KMS-11 (cell line): ENCODE measurements around the gene FOXS1.

Experiments
- H2AFZ ChIP-seq: fragments of 200-600 bp; sonication (generic); 2 replicates; pipeline ENCODE4 v1.6.1; 2016; ENCODE audit warnings: antibody characterized with exemption, mixed run types, low read depth
- H3K27ac ChIP-seq: fragments of 200-600 bp; sonication (generic); 2 replicates; pipeline ENCODE4 v1.6.1; 2016; ENCODE audit warnings: mild to moderate bottlenecking, mixed run types
- H3K27me3 ChIP-seq: fragments of 200-600 bp; sonication (generic); 2 replicates; pipeline ENCODE4 v1.6.1; 2017; ENCODE audit warnings: mild to moderate bottlenecking, low read depth, mixed run types, moderate library complexity; ENCODE audit not compliant: insufficient read depth
- H3K36me3 ChIP-seq: fragments of 200-600 bp; sonication (generic); 2 replicates; pipeline ENCODE4 v1.6.1; 2017; ENCODE audit warnings: mild to moderate bottlenecking, mixed run types; ENCODE audit not compliant: insufficient read depth
- H3K4me1 ChIP-seq: fragments of 200-600 bp; sonication (generic); 2 replicates; pipeline ENCODE4 v1.6.1; 2016; ENCODE audit warnings: mild to moderate bottlenecking, low read depth, mixed run types; ENCODE audit not compliant: poor library complexity, severe bottlenecking
- H3K4me2 ChIP-seq: fragments of 200-600 bp; sonication (generic); 2 replicates; pipeline ENCODE4 v1.7.0; 2016; ENCODE audit warnings: mild to moderate bottlenecking, mixed run types
- H3K4me3 ChIP-seq: fragments of 200-600 bp; sonication (generic); IDR thresholded peaks from 2 replicates; pipeline ENCODE4 v1.6.1; 2017; ENCODE audit warnings: low read depth, low read length, mixed read lengths; ENCODE audit not compliant: insufficient read depth
- H3K79me2 ChIP-seq: fragments of 200-600 bp; sonication (generic); 2 replicates; pipeline ENCODE4 v1.6.1; 2016; ENCODE audit warnings: low read depth, mixed run types; ENCODE audit not compliant: insufficient read depth
- H3K9ac ChIP-seq: fragments of 200-600 bp; sonication (generic); 2 replicates; pipeline ENCODE4 v1.6.1; 2016; ENCODE audit warnings: mild to moderate bottlenecking, mixed run types
- H4K20me1 ChIP-seq: fragments of 200-600 bp; sonication (generic); 2 replicates; pipeline ENCODE4 v1.6.1; 2016; ENCODE audit warnings: mild to moderate bottlenecking, mixed run types; ENCODE audit not compliant: insufficient read depth
- TF ChIP-seq, protein P1 (sequence below): fragments of 200-600 bp; sonication (generic); conservative IDR thresholded peaks from 2 replicates; pipeline ENCODE4 v1.6.1; 2017; ENCODE audit warnings: low read depth, mild to moderate bottlenecking, antibody characterized with exemption, low read length, moderate library complexity, mixed read lengths

FOXS1 gene

GRCh38 chr20:31820228-31820627, 25.2 kb downstream of the FOXS1 start:
- Histone ChIP-seq H3K27me3 (peaks cover 5% of the 10 kb centered on the region; the same call in 1 of the 2 replicates), H3K4me2 (no peak overlapping the region), H3K79me2 (no peaks in the 10 kb centered on the region), H3K27ac (no peak overlapping the region), H3K4me3 (no peak overlapping the region), H3K36me3 (no peaks in the 10 kb centered on the region), H4K20me1 (no peaks in the 10 kb centered on the region), H3K4me1 (peaks cover 20% of the 10 kb centered on the region), H3K9ac (no peak overlapping the region), H2AFZ (no peak overlapping the region)
- TF ChIP-seq, protein P1, sequence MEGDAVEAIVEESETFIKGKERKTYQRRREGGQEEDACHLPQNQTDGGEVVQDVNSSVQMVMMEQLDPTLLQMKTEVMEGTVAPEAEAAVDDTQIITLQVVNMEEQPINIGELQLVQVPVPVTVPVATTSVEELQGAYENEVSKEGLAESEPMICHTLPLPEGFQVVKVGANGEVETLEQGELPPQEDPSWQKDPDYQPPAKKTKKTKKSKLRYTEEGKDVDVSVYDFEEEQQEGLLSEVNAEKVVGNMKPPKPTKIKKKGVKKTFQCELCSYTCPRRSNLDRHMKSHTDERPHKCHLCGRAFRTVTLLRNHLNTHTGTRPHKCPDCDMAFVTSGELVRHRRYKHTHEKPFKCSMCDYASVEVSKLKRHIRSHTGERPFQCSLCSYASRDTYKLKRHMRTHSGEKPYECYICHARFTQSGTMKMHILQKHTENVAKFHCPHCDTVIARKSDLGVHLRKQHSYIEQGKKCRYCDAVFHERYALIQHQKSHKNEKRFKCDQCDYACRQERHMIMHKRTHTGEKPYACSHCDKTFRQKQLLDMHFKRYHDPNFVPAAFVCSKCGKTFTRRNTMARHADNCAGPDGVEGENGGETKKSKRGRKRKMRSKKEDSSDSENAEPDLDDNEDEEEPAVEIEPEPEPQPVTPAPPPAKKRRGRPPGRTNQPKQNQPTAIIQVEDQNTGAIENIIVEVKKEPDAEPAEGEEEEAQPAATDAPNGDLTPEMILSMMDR: no peak

DNA sequence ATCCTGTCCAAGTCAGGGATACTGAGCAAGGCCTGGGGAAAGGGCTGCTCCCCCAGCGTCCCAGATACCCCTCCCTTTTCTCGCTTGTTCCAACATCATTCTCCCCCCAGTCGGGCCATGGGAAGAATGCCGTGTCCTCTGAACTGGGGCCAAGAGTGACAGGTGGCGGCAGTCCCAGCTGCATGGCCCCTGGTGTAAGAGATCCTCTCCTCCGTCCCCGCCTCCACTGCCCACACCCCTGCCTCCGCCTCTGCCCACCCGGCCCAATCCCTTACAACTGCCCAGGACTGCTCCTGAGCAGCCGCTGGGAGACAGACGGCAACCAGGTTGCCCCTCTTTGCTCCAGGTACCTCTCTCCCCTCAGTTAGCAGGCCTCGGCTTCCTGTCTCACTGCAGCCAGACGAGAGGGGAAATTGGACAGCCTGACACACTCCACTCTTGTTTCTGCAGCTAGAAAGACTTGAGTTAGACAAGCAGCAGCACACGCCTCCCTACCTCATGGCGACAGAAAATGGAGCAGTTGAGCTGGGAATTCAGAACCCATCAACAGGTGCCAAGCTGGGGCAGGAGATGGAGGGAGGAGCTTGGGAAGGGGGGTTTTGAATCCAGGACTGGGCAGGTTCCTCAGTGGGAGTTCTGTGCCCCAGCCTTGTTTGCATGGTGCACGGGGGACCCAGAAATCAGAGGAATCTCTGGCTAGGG, 26.2 kb downstream of the FOXS1 start, which contains the start of gene MYLK2:
Gene MYLK2, plus strand, starts transcription at position 274 of the 702 bp plus-strand sequence. Its CDS starts 225 bp downstream, at position 499.
- no peak within 1 kb of the TSS for H3K4me2 ChIP-seq
- no peak within 1 kb of the TSS for H2AFZ ChIP-seq
- TF ChIP-seq, protein P1: no peak
- H3K27me3 ChIP-seq: peaks cover 5% of the 10 kb centered on the region; the same call in 1 of the 2 replicates
- H3K27ac ChIP-seq: no peak within 1 kb of the TSS
- H4K20me1 ChIP-seq: no peaks in the 10 kb centered on the region
- H3K36me3 ChIP-seq: no peaks in the 10 kb centered on the region
- H3K79me2 ChIP-seq: no peaks in the 10 kb centered on the region
- no peak within 1 kb of the TSS for H3K9ac ChIP-seq
- peaks cover 20% of the 10 kb centered on the region for H3K4me1 ChIP-seq
- H3K4me3 ChIP-seq: no peak within 1 kb of the TSS

GRCh38 chr20:31818376-31818908, 27.0 kb downstream of the FOXS1 start:
- H3K9ac ChIP-seq: no peak overlapping the region

GRCh38 chr20:31817461-31817860, 27.9 kb downstream of the FOXS1 start:
- H3K36me3 ChIP-seq: no peaks in the 10 kb centered on the region
- no peaks in the 10 kb centered on the region for H3K79me2 ChIP-seq
- no peak overlapping the region for H2AFZ ChIP-seq
- H3K4me1 ChIP-seq: peaks cover 3% of the 10 kb centered on the region
- H3K4me2 ChIP-seq: no peak overlapping the region
- H3K4me3 ChIP-seq: no peak overlapping the region
- TF ChIP-seq, protein P1: no peak
- H3K27me3 ChIP-seq: peaks cover 5% of the 10 kb centered on the region; the same call in 1 of the 2 replicates
- no peaks in the 10 kb centered on the region for H4K20me1 ChIP-seq
- H3K9ac ChIP-seq: no peak overlapping the region
- H3K27ac ChIP-seq: no peak overlapping the region

More at GRCh38 chr20:31818376-31818908, 27.0 kb downstream of the FOXS1 start:
- H3K4me1 ChIP-seq: peaks cover 13% of the 10 kb centered on the region
- no peaks in the 10 kb centered on the region for H3K79me2 ChIP-seq
- no peaks in the 10 kb centered on the region for H3K36me3 ChIP-seq
- no peak overlapping the region for H3K27ac ChIP-seq
- TF ChIP-seq, protein P1: no peak
- H3K4me2 ChIP-seq: no peak overlapping the region
- H2AFZ ChIP-seq: no peak overlapping the region
- H3K4me3 ChIP-seq: no peak overlapping the region
- peaks cover 5% of the 10 kb centered on the region; the same call in 1 of the 2 replicates for H3K27me3 ChIP-seq
- H4K20me1 ChIP-seq: no peaks in the 10 kb centered on the region
